ENCODE measurements around the gene EPHA4. TPM values are rescaled to one million over a fixed set of nuclear protein-coding genes. Genes with fewer than 3 reads are reported as not detected.

EPHA4 gene
- total RNA-seq, 1 experiment from 2014 or later: 17.4 TPM

GRCh38 chr2:221504905-221505304 is 67.2 kb downstream of the EPHA4 start:
- no peak for DNase-seq (ENCODE audit: low read depth)

GRCh38 chr2:221503965-221504364 is 68.1 kb downstream of the EPHA4 start:
- DNase-seq (ENCODE audit: low read depth): no peak

- DNase-seq (ENCODE audit: low read depth): peak; percentile 74
These were observed 69.7 kb downstream of the EPHA4 start for GRCh38 chr2:221502270-221503010.

GRCh38 chr2:221501883-221502269 is 70.2 kb downstream of the EPHA4 start:
- no peak for DNase-seq (ENCODE audit: low read depth)

- DNase-seq (ENCODE audit: low read depth): peak; percentile 83
These were observed 70.8 kb downstream of the EPHA4 start for GRCh38 chr2:221501210-221501882.

GRCh38 chr2:221500501-221501209 is 71.4 kb downstream of the EPHA4 start:
- DNase-seq (ENCODE audit: low read depth): no peak

GRCh38 chr2:221495731-221496130 is 76.4 kb downstream of the EPHA4 start:
- no peak for DNase-seq (ENCODE audit: low read depth)

- no peak for DNase-seq (ENCODE audit: low read depth)
These were observed 77.5 kb downstream of the EPHA4 start for GRCh38 chr2:221494556-221494955.

GRCh38 chr2:221493391-221493790 is 78.7 kb downstream of the EPHA4 start:
- DNase-seq (ENCODE audit: low read depth): no peak

GRCh38 chr2:221492636-221493035 is 79.5 kb downstream of the EPHA4 start:
- DNase-seq (ENCODE audit: low read depth): no peak

GRCh38 chr2:221490506-221491060 is 81.5 kb downstream of the EPHA4 start:
- no peak for DNase-seq (ENCODE audit: low read depth)

GRCh38 chr2:221488136-221488807 is 83.8 kb downstream of the EPHA4 start:
- DNase-seq (ENCODE audit: low read depth): no peak

- no peak for DNase-seq (ENCODE audit: low read depth)
These were observed 86.0 kb downstream of the EPHA4 start for GRCh38 chr2:221486106-221486505.

- DNase-seq (ENCODE audit: low read depth): no peak
These were observed 86.6 kb downstream of the EPHA4 start for GRCh38 chr2:221485503-221485870.

- DNase-seq (ENCODE audit: low read depth): no peak
These were observed 87.2 kb downstream of the EPHA4 start for GRCh38 chr2:221484761-221485502.

- no peak for DNase-seq (ENCODE audit: low read depth)
These were observed 89.2 kb downstream of the EPHA4 start for GRCh38 chr2:221482666-221483455.

GRCh38 chr2:221480821-221481220 is 91.3 kb downstream of the EPHA4 start:
- DNase-seq (ENCODE audit: low read depth): no peak

- DNase-seq (ENCODE audit: low read depth): no peak
These were observed 91.9 kb downstream of the EPHA4 start for GRCh38 chr2:221480163-221480562.

- DNase-seq (ENCODE audit: low read depth): no peak
These were observed 93.6 kb downstream of the EPHA4 start for GRCh38 chr2:221478485-221478863.

All from LHCN-M2 (cell line).